A673 (cell line): ENCODE measurements around the gene USH1C. TPM values are rescaled to one million over a fixed set of nuclear protein-coding genes. Genes with fewer than 3 reads are reported as not detected.

ENCODE experiments used
- BruUV-seq: library from RNA; stranded (reverse); fragments of 400-500 nt; replicated peaks from 2 replicates; lab custom pipeline; 2021; lab: Mats Ljungman, UMichigan
- CTCF ChIA-PET: fragments of 300-600 bp; sonication (Branson Sonifier 250); formaldehyde crosslinking; loops from one replicate; lab custom pipeline; 2022; ENCODE audit warnings: antibody characterized with exemption; lab: Charles Lee
- POLR2A ChIA-PET: fragments of 300-600 bp; sonication (Branson Sonifier 250); formaldehyde crosslinking; loops from one replicate; lab custom pipeline; 2022; ENCODE audit warnings: antibody characterized with exemption; ENCODE audit not compliant: low non-redundant PET; lab: Charles Lee
- DNase-seq: peaks from one replicate; pipeline ENCODE4 v3.0.0-alpha.2; 2015; ENCODE audit warnings: low spot score
- H3K27ac ChIP-seq: fragments of 200-600 bp; sonication (generic); 2 replicates; pipeline ENCODE4 v1.5.1; 2016; ENCODE audit warnings: mixed run types, low read depth, mild to moderate bottlenecking, mixed read lengths, antibody characterized with exemption, low read length; ENCODE audit not compliant: poor library complexity, severe bottlenecking
- H3K27me3 ChIP-seq: fragments of 200-600 bp; sonication (generic); replicated peaks from 2 replicates; pipeline ENCODE4 v1.6.1; 2017; ENCODE audit warnings: mixed run types, low read depth, mild to moderate bottlenecking, mixed read lengths, antibody characterized with exemption, low read length; ENCODE audit not compliant: insufficient read depth, poor library complexity
- H3K36me3 ChIP-seq: fragments of 200-600 bp; sonication (generic); 2 replicates; pipeline ENCODE4 v1.6.1; 2016; ENCODE audit warnings: mixed run types, mild to moderate bottlenecking, mixed read lengths, antibody characterized with exemption, low read length; ENCODE audit not compliant: insufficient read depth, poor library complexity, severe bottlenecking
- H3K4me1 ChIP-seq: fragments of 200-600 bp; sonication (generic); 2 replicates; pipeline ENCODE4 v1.6.1; 2017; ENCODE audit warnings: mixed run types, mild to moderate bottlenecking, mixed read lengths, antibody characterized with exemption, low read length; ENCODE audit not compliant: insufficient read depth, poor library complexity, severe bottlenecking
- H3K4me3 ChIP-seq: fragments of 200-600 bp; sonication (generic); 2 replicates; pipeline ENCODE4 v1.5.1; 2016; ENCODE audit warnings: low read depth, mixed run types, mild to moderate bottlenecking, mixed read lengths, low read length; ENCODE audit not compliant: poor library complexity, severe bottlenecking
- H3K9me3 ChIP-seq: fragments of 200-600 bp; sonication (generic); 2 replicates; pipeline ENCODE4 v1.6.1; 2016; ENCODE audit warnings: mixed run types, low read depth, mild to moderate bottlenecking, mixed read lengths, antibody characterized with exemption, low read length; ENCODE audit not compliant: poor library complexity, severe bottlenecking
- EZH2 ChIP-seq: fragments of 200-600 bp; sonication (generic); IDR thresholded peaks from 2 replicates; pipeline ENCODE4 v1.6.1; 2017; ENCODE audit warnings: borderline replicate concordance, low read depth, mild to moderate bottlenecking, mixed read lengths, antibody characterized with exemption, low read length; ENCODE audit not compliant: poor library complexity, severe bottlenecking
- intact Hi-C: fragments of 100-400 bp; cut with micrococcal nuclease; formaldehyde crosslinking; loops from one replicate; pipeline ENCODE4 v1.10.0; 2022; ENCODE audit not compliant: unreplicated experiment
- total RNA-seq: library from RNA; stranded (reverse); gene quantifications from 2 replicates; pipeline ENCODE4 v1.2.3, GENCODE V29; 2021
- TF ChIP-seq, protein P1 (sequence below): fragments of 300-800, 200-600 bp; sonication (generic); conservative IDR thresholded peaks from 2 replicates; pipeline ENCODE4 v1.5.1; 2017; ENCODE audit warnings: low read depth, mild to moderate bottlenecking, antibody characterized with exemption, low read length, moderate library complexity, mixed read lengths

Gene USH1C
- total RNA-seq, 1 experiment from 2014 or later, result not detected

- DNase-seq, result no peak
- Histone ChIP-seq H3K27ac (no peak overlapping the region), H3K27me3 (no peaks in the 10 kb centered on the region), H3K36me3 (no peaks in the 10 kb centered on the region), H3K4me1 (no peaks in the 10 kb centered on the region), H3K9me3 (no peaks in the 10 kb centered on the region), H3K4me3 (no peak overlapping the region)
- intact Hi-C loops, result no loop called here
- POLR2A ChIA-PET, result no interaction called here
- no peak for TF ChIP-seq EZH2
- TF ChIP-seq, protein P1, sequence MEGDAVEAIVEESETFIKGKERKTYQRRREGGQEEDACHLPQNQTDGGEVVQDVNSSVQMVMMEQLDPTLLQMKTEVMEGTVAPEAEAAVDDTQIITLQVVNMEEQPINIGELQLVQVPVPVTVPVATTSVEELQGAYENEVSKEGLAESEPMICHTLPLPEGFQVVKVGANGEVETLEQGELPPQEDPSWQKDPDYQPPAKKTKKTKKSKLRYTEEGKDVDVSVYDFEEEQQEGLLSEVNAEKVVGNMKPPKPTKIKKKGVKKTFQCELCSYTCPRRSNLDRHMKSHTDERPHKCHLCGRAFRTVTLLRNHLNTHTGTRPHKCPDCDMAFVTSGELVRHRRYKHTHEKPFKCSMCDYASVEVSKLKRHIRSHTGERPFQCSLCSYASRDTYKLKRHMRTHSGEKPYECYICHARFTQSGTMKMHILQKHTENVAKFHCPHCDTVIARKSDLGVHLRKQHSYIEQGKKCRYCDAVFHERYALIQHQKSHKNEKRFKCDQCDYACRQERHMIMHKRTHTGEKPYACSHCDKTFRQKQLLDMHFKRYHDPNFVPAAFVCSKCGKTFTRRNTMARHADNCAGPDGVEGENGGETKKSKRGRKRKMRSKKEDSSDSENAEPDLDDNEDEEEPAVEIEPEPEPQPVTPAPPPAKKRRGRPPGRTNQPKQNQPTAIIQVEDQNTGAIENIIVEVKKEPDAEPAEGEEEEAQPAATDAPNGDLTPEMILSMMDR, result no peak
- CTCF ChIA-PET, result no interaction called here
- BruUV-seq, result no TSS peak
These were observed 10.9 kb downstream of the USH1C start for GRCh38 chr11:17533341-17533740.

DNA sequence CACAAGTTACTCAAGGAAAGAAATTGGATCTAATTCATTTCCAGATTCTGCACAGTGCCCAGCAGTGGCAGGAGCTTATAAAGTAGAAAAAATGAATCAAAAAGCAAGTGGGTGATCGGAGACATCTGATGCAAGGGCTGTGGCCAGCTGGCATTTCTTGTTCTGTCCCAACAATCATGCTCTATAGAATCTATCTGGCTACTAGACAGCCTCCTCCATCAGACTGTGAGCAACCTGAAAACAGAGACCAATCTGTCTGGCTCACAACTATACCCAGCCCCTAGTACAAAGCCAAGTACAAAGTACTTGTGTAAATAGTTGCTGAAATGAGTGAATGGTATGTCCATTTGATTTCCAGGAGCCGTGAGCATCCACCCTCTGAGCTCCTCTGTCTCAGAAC lies 11.4 kb downstream of the USH1C start:
- Histone ChIP-seq H3K9me3 (no peaks in the 10 kb centered on the region), H3K27me3 (no peaks in the 10 kb centered on the region), H3K4me1 (no peaks in the 10 kb centered on the region), H3K4me3 (no peak overlapping the region), H3K36me3 (no peaks in the 10 kb centered on the region), H3K27ac (no peak overlapping the region)
- DNase-seq, result no peak
- ChIA-PET POLR2A (no interaction called here), CTCF (no interaction called here)
- TF ChIP-seq, protein P1, result no peak
- TF ChIP-seq EZH2, result no peak
- intact Hi-C loops, result no loop called here
- no TSS peak for BruUV-seq

- no peak overlapping the region for H3K27ac ChIP-seq
- no peak overlapping the region for H3K4me3 ChIP-seq
- BruUV-seq, result no TSS peak
- H3K36me3 ChIP-seq, result no peaks in the 10 kb centered on the region
- no peaks in the 10 kb centered on the region for H3K4me1 ChIP-seq
- H3K27me3 ChIP-seq, result no peaks in the 10 kb centered on the region
- CTCF ChIA-PET, result no interaction called here
- intact Hi-C loops, result no loop called here
- DNase-seq, result no peak
- H3K9me3 ChIP-seq, result no peaks in the 10 kb centered on the region
- no peak for TF ChIP-seq EZH2
- TF ChIP-seq, protein P1, result no peak
- POLR2A ChIA-PET, result no interaction called here
These were observed 12.5 kb downstream of the USH1C start for GRCh38 chr11:17531636-17532113.
